Mesenchymal stem cell (in vitro differentiated cells and primary cell): Measurements from ENCODE around the gene NR3C2.

Source experiments
- DNase-seq: peaks from one replicate; pipeline ENCODE4 v3.0.0-alpha.2; 2013
- H2AFZ ChIP-seq: one replicate; pipeline ENCODE4 v1.6.1; 2013; ENCODE audit warnings: low read depth, mild to moderate bottlenecking, control low read depth, inconsistent platforms, low read length, moderate library complexity
- H2AK5ac ChIP-seq: 2 replicates; pipeline ENCODE4 v1.6.1; 2013; ENCODE audit warnings: low read length, moderate library complexity, mild to moderate bottlenecking, inconsistent platforms; ENCODE audit not compliant: severe bottlenecking
- H2BK120ac ChIP-seq: one replicate; pipeline ENCODE4 v1.6.1; 2013; ENCODE audit warnings: low read depth, mild to moderate bottlenecking, inconsistent platforms, low read length, moderate library complexity
- H2BK12ac ChIP-seq, 2 experiments: one replicate each; pipeline ENCODE4 v1.6.1; 2013; ENCODE audit warnings: inconsistent platforms in 2 of 2, low read length in 2 of 2, mild to moderate bottlenecking in 2 of 2, moderate library complexity in 2 of 2, control low read depth in 1 of 2
- H2BK15ac ChIP-seq: one replicate; pipeline ENCODE4 v1.6.1; 2013; ENCODE audit warnings: mild to moderate bottlenecking, low read depth, inconsistent platforms; ENCODE audit not compliant: poor library complexity, severe bottlenecking
- H2BK5ac ChIP-seq: 2 replicates; pipeline ENCODE4 v1.6.1; 2013; ENCODE audit warnings: low read depth, mild to moderate bottlenecking, low read length, control low read depth, inconsistent platforms; ENCODE audit not compliant: poor library complexity, severe bottlenecking
- H3K14ac ChIP-seq, 2 experiments: one replicate each; pipeline ENCODE4 v1.6.1; 2013; ENCODE audit warnings: inconsistent platforms in 2 of 2, low read length in 2 of 2, control low read depth in 1 of 2, mild to moderate bottlenecking in 1 of 2, moderate library complexity in 1 of 2
- H3K18ac ChIP-seq, 2 experiments: one replicate each; pipeline ENCODE4 v1.6.1; 2013; ENCODE audit warnings: inconsistent platforms in 2 of 2, low read length in 2 of 2, control low read depth in 1 of 2, low read depth in 1 of 2, mild to moderate bottlenecking in 1 of 2
- H3K23ac ChIP-seq, 2 experiments: one replicate each; pipeline ENCODE4 v1.6.1; 2013; ENCODE audit warnings: inconsistent platforms in 2 of 2, low read length in 2 of 2, mild to moderate bottlenecking in 2 of 2, moderate library complexity in 2 of 2, control low read depth in 1 of 2
- H3K27ac ChIP-seq: 2 replicates; pipeline ENCODE4 v1.5.1; 2013; ENCODE audit warnings: mild to moderate bottlenecking, moderate library complexity, low read length, control low read depth, inconsistent platforms; ENCODE audit not compliant: poor library complexity, severe bottlenecking
- H3K27me3 ChIP-seq, 2 experiments: 2 replicates each; pipeline versions ENCODE4 v1.6.1 to v1.7.0; 2013; ENCODE audit warnings: low read length in 2 of 2, mild to moderate bottlenecking in 2 of 2, moderate library complexity in 2 of 2, control low read depth in 1 of 2, inconsistent platforms in 1 of 2; ENCODE audit not compliant: control insufficient read depth in 1 of 2, insufficient read depth in 1 of 2
- H3K36me3 ChIP-seq, 2 experiments: 2 replicates each; pipeline versions ENCODE4 v1.6.1 to v1.7.0; 2013; ENCODE audit warnings: low read length in 2 of 2, control low read depth in 1 of 2, inconsistent platforms in 1 of 2, low read depth in 1 of 2, mild to moderate bottlenecking in 1 of 2; ENCODE audit not compliant: insufficient read depth in 2 of 2, control insufficient read depth in 1 of 2
- H3K4ac ChIP-seq, 2 experiments: one replicate each; pipeline ENCODE4 v1.6.1; 2013; ENCODE audit warnings: inconsistent platforms in 2 of 2, low read length in 2 of 2, mild to moderate bottlenecking in 2 of 2, moderate library complexity in 2 of 2, control low read depth in 1 of 2, low read depth in 1 of 2
- H3K4me1 ChIP-seq: 2 replicates; pipeline ENCODE4 v1.6.1; 2013; ENCODE audit warnings: low read depth, low read length, control low read depth; ENCODE audit not compliant: control insufficient read depth, insufficient read depth
- H3K4me2 ChIP-seq: 2 replicates; pipeline ENCODE4 v1.6.1; 2013; ENCODE audit warnings: low read length, mild to moderate bottlenecking, inconsistent platforms; ENCODE audit not compliant: poor library complexity, severe bottlenecking
- H3K4me3 ChIP-seq, 2 experiments: 2 replicates each; pipeline versions ENCODE4 v1.5.1 to v1.7.0; 2013; ENCODE audit warnings: low read length in 2 of 2, mild to moderate bottlenecking in 2 of 2, control low read depth in 1 of 2, low read depth in 1 of 2; ENCODE audit not compliant: insufficient read depth in 1 of 2
- H3K79me1 ChIP-seq: replicated peaks from 2 replicates; pipeline ENCODE4 v1.6.1; 2013; ENCODE audit warnings: mild to moderate bottlenecking, control low read depth, low read length, inconsistent platforms; ENCODE audit not compliant: poor library complexity, severe bottlenecking
- H3K9ac ChIP-seq: 2 replicates; pipeline ENCODE4 v1.7.0; 2013; ENCODE audit warnings: mild to moderate bottlenecking, low read length, moderate library complexity
- H3K9me3 ChIP-seq: 2 replicates; pipeline ENCODE4 v1.7.0; 2013; ENCODE audit warnings: mild to moderate bottlenecking, low read length; ENCODE audit not compliant: control insufficient read depth
- H4K8ac ChIP-seq: one replicate; pipeline ENCODE4 v1.6.1; 2013; ENCODE audit warnings: inconsistent platforms, mild to moderate bottlenecking, low read length, moderate library complexity
- H4K91ac ChIP-seq: one replicate; pipeline ENCODE4 v1.6.1; 2013; ENCODE audit warnings: mild to moderate bottlenecking, low read length, inconsistent platforms
- WGBS: methylation state at CpG from one replicate; pipeline ENCODE4 v1.1.7; 2013; ENCODE audit warnings: mixed read lengths; 5-methylcytosine and 5-hydroxymethylcytosine counted together

NR3C2 gene

GRCh38 chr4:148420397-148420796 is 21.8 kb downstream of the NR3C2 start:
- Histone ChIP-seq H2AFZ (no peak overlapping the region), H2BK120ac (no peak overlapping the region), H3K4me3 (no peak overlapping the region), H3K36me3 (no peaks in the 10 kb centered on the region), H3K9ac (no peak overlapping the region), H3K18ac (no peak overlapping the region), H3K27ac (no peak overlapping the region), H3K4ac (no peak overlapping the region), H2BK15ac (no peak overlapping the region), H3K27me3 (no peaks in the 10 kb centered on the region), H3K9me3 (no peaks in the 10 kb centered on the region), H2BK5ac (no peak overlapping the region), H3K4me1 (peaks cover under 1% of the 10 kb centered on the region), H3K14ac (no peak overlapping the region), H4K91ac (no peak overlapping the region), H2BK12ac (no peak overlapping the region), H3K79me1 (peaks cover 6% of the 10 kb centered on the region), H3K23ac (no peak overlapping the region), H4K8ac (no peak overlapping the region), H3K4me2 (no peak overlapping the region), H2AK5ac (no peak overlapping the region)
- 75% methylated on average over 1 of the region's 2 CpGs for WGBS
- DNase-seq: no peak

DNA sequence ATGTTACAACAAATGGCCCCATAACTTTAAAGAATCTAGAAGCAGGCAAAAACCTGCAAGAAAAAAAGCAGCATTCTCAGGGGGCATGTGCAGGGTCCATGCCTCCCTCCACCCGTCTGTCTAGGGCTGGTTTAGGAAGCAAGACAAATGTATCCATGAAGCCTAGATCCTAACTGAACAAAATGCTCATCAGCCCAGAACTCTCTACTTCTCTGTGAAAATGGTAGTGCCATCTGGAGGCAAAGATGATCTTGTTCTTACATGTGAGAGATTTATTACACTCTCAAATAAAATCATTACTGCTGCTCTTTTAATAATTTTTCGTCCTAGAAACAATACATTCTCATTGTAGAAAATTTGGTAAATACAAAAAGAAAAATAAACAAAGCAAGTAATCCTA is 26.7 kb downstream of the NR3C2 start:
- no peak for DNase-seq
- H3K4me1 ChIP-seq: peaks cover 2% of the 10 kb centered on the region
- H3K27ac ChIP-seq: no peak overlapping the region
- no peaks in the 10 kb centered on the region for H3K36me3 ChIP-seq
- H3K14ac ChIP-seq: no peak overlapping the region
- H3K18ac ChIP-seq: no peak overlapping the region
- H3K23ac ChIP-seq: no peak overlapping the region
- H2BK120ac ChIP-seq: no peak overlapping the region
- no peak overlapping the region for H4K8ac ChIP-seq
- H4K91ac ChIP-seq: no peak overlapping the region
- H3K9me3 ChIP-seq: no peaks in the 10 kb centered on the region
- H2BK5ac ChIP-seq: no peak overlapping the region
- 20% methylated on average over 1 of the region's 2 CpGs for WGBS
- no peak overlapping the region for H2AFZ ChIP-seq
- H3K79me1 ChIP-seq: peaks cover 7% of the 10 kb centered on the region
- H3K27me3 ChIP-seq: no peaks in the 10 kb centered on the region
- H3K4me2 ChIP-seq: no peak overlapping the region
- H2AK5ac ChIP-seq: no peak overlapping the region
- H2BK15ac ChIP-seq: no peak overlapping the region
- H2BK12ac ChIP-seq: no peak overlapping the region
- H3K4me3 ChIP-seq: no peak overlapping the region
- H3K4ac ChIP-seq: no peak overlapping the region
- no peak overlapping the region for H3K9ac ChIP-seq

- no peak overlapping the region for H2AK5ac ChIP-seq
- no peak overlapping the region for H2BK5ac ChIP-seq
- H2AFZ ChIP-seq: no peak overlapping the region
- no peak overlapping the region for H3K14ac ChIP-seq
- no peaks in the 10 kb centered on the region for H3K27me3 ChIP-seq
- H2BK15ac ChIP-seq: no peak overlapping the region
- H3K4me1 ChIP-seq: peaks cover 2% of the 10 kb centered on the region
- no peak for DNase-seq
- H3K18ac ChIP-seq: no peak overlapping the region
- no peaks in the 10 kb centered on the region for H3K36me3 ChIP-seq
- no peak overlapping the region for H2BK120ac ChIP-seq
- H3K4me2 ChIP-seq: no peak overlapping the region
- 86% methylated on average over 2 of the region's 2 CpGs for WGBS
- no peak overlapping the region for H3K4me3 ChIP-seq
- no peak overlapping the region for H3K4ac ChIP-seq
- H4K91ac ChIP-seq: no peak overlapping the region
- no peak overlapping the region for H2BK12ac ChIP-seq
- no peak overlapping the region for H4K8ac ChIP-seq
- no peaks in the 10 kb centered on the region for H3K9me3 ChIP-seq
- no peak overlapping the region for H3K27ac ChIP-seq
- H3K79me1 ChIP-seq: peaks cover 5% of the 10 kb centered on the region
- H3K23ac ChIP-seq: no peak overlapping the region
- H3K9ac ChIP-seq: no peak overlapping the region
These were observed 29.7 kb downstream of the NR3C2 start for GRCh38 chr4:148412460-148412994.

- no peak overlapping the region for H3K4me2 ChIP-seq
- no peaks in the 10 kb centered on the region for H3K36me3 ChIP-seq
- DNase-seq: no peak
- H3K4me1 ChIP-seq: no peaks in the 10 kb centered on the region
- H2BK15ac ChIP-seq: no peak overlapping the region
- no peak overlapping the region for H2AFZ ChIP-seq
- no peak overlapping the region for H4K8ac ChIP-seq
- H3K9ac ChIP-seq: no peak overlapping the region
- no peak overlapping the region for H3K23ac ChIP-seq
- no peaks in the 10 kb centered on the region for H3K27me3 ChIP-seq
- H2BK5ac ChIP-seq: no peak overlapping the region
- no peak overlapping the region for H3K4ac ChIP-seq
- H2BK120ac ChIP-seq: no peak overlapping the region
- H3K18ac ChIP-seq: no peak overlapping the region
- H3K14ac ChIP-seq: no peak overlapping the region
- no peak overlapping the region for H2AK5ac ChIP-seq
- no peak overlapping the region for H4K91ac ChIP-seq
- no peak overlapping the region for H3K4me3 ChIP-seq
- 89% methylated on average over 4 of the region's 5 CpGs for WGBS
- no peak overlapping the region for H2BK12ac ChIP-seq
- H3K9me3 ChIP-seq: no peaks in the 10 kb centered on the region
- H3K79me1 ChIP-seq: peaks cover 5% of the 10 kb centered on the region
- no peak overlapping the region for H3K27ac ChIP-seq
These were observed 36.9 kb downstream of the NR3C2 start for GRCh38 chr4:148405161-148405893.
